ENCODE results near the gene TRIP6. TPM values are rescaled to one million over a fixed set of nuclear protein-coding genes. Genes with fewer than 3 reads are reported as not detected.
A peak's percentile ranks its signal among the peaks of the same experiment; 100 is the strongest.

The TRIP6 gene
- total and polyA plus RNA-seq, 8 donors = 24.1 to 57.6 (median 34.5) TPM

- Histone ChIP-seq H3K27me3 (no peaks in the 10 kb centered on the region), H3K4me3 (no peak overlapping the region), H3K9me3 (no peaks in the 10 kb centered on the region), H3K36me3 (no peaks in the 10 kb centered on the region), H3K27ac (no peak overlapping the region), H3K4me1 (peaks cover 0 to 5% (median 0%) of the 10 kb centered on the region in 3 donors)
- DNase-seq (peak in 1 of 6 donors; percentile 55), ATAC-seq (no peak), FAIRE-seq (no peak)
- intact Hi-C loops (cut with DNase I) = loop anchor here in 2 of 3 donors (5.0 to 10.0 kb wide), 2 partner anchors 60 to 152 kb away; partner anchors contain the start of gene POP7 (in 1 of the 2)
- WGBS, 2 donors = 92% methylated on average over 16 of the region's 16 CpGs
- no peak for TF ChIP-seq CTCF (IDR thresholded peaks at IDR 0.05)
Measured at GRCh38 chr7:100856871-100857282, 10.3 kb upstream of the TRIP6 start.

DNA sequence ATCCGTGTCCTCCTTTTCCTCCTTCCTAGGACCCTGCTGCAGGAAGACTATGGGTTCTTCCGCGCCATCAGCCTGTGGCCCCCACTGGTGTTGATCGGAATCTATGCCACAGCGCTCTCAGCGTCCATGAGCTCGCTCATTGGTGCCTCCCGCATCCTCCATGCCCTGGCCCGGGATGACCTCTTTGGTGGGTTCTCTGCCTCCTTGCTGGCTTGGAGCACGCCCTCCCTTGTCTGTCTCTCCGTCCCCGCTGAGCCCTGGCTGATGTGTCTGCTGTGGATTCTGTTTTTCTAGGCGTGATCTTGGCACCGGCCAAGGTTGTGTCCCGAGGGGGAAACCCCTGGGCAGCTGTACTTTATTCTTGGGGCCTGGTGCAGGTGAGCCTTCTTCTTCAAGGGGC lies 7.3 kb upstream of the TRIP6 start:
- no peak for ATAC-seq
- intact Hi-C loops (cut with DNase I) = loop anchor here in 2 of 3 donors (5.0 to 10.0 kb wide), 2 partner anchors 63 to 155 kb away; partner anchors contain the start of gene POP7 (in 1 of the 2)
- Histone ChIP-seq H3K4me3 (no peak overlapping the region), H3K27me3 (no peaks in the 10 kb centered on the region), H3K4me1 (peaks cover 0 to 6% (median 0%) of the 10 kb centered on the region in 3 donors), H3K36me3 (no peaks in the 10 kb centered on the region), H3K27ac (no peak overlapping the region), H3K9me3 (no peaks in the 10 kb centered on the region)
- TF ChIP-seq CTCF (IDR thresholded peaks at IDR 0.05) = no peak
- FAIRE-seq = no peak
- 84 to 86% methylated on average over 15 of the region's 15 CpGs for WGBS, 2 donors
- DNase-seq = no peak

DNA sequence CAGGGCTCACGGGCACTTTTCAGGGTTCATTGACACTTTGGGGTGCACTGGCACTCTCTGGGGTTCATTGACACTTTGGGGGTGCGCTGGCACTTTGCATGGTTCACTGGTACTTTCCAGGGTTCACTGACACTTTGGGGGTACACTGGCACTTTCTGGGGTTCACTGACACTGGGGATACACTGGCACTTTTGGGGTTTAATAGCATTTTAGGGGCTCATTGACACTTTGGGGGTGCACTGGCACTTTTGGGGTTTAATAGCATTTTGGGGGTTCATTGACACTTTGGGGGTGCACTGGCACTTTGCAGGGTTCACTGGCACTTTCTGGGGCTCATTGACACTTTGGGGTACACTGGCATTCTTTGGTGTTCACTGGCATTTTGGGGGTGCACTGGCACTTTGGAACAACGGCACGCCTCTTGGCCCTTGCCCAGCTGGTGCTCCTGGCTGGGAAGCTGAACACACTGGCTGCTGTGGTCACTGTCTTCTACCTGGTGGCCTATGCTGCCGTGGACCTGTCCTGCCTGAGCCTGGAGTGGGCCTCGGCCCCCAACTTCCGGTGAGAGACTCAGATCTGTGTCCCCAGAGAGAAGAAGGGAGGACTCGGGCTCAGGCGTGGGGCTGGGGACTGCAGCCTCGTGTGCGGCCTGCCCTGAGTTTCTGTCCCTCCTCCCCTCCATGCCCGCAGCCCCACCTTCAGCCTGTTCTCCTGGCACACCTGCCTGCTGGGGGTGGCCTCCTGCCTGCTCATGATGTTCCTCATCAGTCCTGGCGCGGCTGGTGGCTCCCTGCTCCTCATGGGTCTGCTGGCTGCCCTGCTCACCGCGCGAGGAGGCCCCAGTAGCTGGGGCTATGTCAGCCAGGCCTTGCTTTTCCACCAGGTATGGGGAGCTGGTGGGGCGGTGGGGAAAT lies 6.2 kb upstream of the TRIP6 start:
- peak in 1 of 6 donors; percentile 77 for DNase-seq
- no peak for FAIRE-seq
- no peak overlapping the region for H3K4me3 ChIP-seq
- H3K27ac ChIP-seq = no peak overlapping the region
- H3K27me3 ChIP-seq = no peaks in the 10 kb centered on the region
- no peaks in the 10 kb centered on the region for H3K36me3 ChIP-seq
- intact Hi-C loops (cut with DNase I) = no loop called here
- WGBS, 2 donors = 93 to 95% methylated on average over 15 to 18 of the region's 18 CpGs
- no peaks in the 10 kb centered on the region for H3K9me3 ChIP-seq
- no peak for TF ChIP-seq CTCF (IDR thresholded peaks at IDR 0.05)
- ATAC-seq = no peak
- peaks cover 0 to 6% (median 0%) of the 10 kb centered on the region in 3 donors for H3K4me1 ChIP-seq

GRCh38 chr7:100861616-100861985 lies 5.6 kb upstream of the TRIP6 start:
- DNase-seq (peak in 1 of 6 donors; percentile 61), FAIRE-seq (no peak), ATAC-seq (no peak)
- Histone ChIP-seq H3K4me3 (no peak overlapping the region), H3K27me3 (no peaks in the 10 kb centered on the region), H3K27ac (no peak overlapping the region), H3K36me3 (no peaks in the 10 kb centered on the region), H3K4me1 (peaks cover 0 to 12% (median 5%) of the 10 kb centered on the region in 3 donors), H3K9me3 (no peaks in the 10 kb centered on the region)
- TF ChIP-seq CTCF (IDR thresholded peaks at IDR 0.05) = no peak
- WGBS, 2 donors = 95 to 97% methylated on average over 14 of the region's 14 CpGs
- intact Hi-C loops (cut with DNase I) = no loop called here
